ENCODE data around the gene MRRF.

The MRRF gene

DNA sequence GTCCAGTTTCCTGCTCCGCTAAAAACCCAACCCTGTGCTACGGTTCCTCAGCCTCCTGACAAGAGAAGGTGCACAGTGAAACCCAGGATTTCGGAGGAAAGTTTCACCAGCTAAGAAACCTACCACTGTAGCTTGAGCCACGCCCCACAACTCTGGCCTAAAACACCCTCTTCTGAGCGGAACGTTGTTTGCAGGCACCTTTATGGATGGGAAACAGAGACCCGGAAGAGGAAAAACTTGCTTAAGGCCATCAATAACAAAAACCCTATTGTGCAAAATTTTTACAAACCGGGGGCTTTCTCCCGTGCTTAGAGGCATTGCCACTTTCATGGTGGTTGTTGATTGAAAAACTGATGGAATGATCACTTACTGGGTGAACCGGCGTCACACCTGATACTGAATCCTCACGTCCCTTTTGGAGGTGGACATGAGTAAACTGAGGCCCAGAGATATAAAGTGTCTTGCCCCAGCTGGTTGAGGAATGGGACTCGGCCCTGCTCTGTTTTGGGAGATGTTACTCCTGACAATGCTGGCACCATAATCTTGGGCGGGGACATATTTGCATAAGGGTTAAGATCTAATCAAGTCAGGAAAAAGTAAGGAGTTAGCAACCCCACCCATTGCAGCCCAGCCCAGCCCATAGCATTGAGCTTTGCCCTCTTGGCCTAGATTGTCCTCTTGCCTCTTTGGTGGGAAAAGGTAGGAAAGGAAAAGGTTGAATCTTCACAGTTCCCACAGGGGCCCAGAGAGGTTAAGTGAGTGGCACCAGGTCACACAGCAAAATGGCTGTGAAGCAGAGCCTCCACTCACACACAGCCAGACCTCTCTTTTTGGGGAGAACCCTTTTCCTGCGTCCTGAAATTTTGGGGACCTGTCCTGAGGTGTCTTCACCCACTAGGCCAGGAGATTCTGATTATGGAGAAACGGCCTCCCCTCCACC lies 82.9 kb downstream of the MRRF start:
- peak overlapping the region; percentile 47 for H3K4me3 ChIP-seq (ENCODE audit: low read depth, low read length)
- TF ChIP-seq CTCF (IDR thresholded peaks at IDR 0.05; ENCODE audit: low read depth, low read length), result no peak

GRCh38 chr9:122348288-122348777 lies 83.7 kb downstream of the MRRF start:
- no peak for TF ChIP-seq CTCF (IDR thresholded peaks at IDR 0.05; ENCODE audit: low read depth, low read length)
- no peak overlapping the region for H3K4me3 ChIP-seq (ENCODE audit: low read depth, low read length)

GRCh38 chr9:122348791-122349190 lies 84.1 kb downstream of the MRRF start:
- no peak overlapping the region for H3K4me3 ChIP-seq (ENCODE audit: low read depth, low read length)
- no peak for TF ChIP-seq CTCF (IDR thresholded peaks at IDR 0.05; ENCODE audit: low read depth, low read length)

DNA sequence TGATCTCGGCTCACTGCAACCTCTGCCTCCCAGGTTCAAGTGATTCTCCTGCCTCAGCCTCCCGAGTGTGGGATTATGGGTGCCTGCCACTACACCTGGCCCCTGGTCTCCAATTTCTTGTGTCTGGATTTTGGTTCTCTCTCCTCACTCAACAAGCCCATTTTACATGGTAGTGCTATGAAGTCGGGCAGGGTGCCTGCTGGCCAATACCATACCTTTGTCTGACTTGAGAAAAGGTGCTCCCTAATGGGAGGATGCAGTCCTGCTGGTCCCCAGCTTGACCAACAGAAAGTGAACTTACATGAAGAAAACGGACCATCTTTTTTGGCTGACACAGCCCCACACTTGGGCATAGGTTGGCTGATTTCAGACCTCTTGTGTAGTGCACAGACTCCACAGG lies 84.5 kb downstream of the MRRF start:
- no peak for TF ChIP-seq CTCF (IDR thresholded peaks at IDR 0.05; ENCODE audit: low read depth, low read length)
- H3K4me3 ChIP-seq (ENCODE audit: low read depth, low read length), result no peak overlapping the region

- peak; percentile 93 for TF ChIP-seq CTCF (IDR thresholded peaks at IDR 0.05; ENCODE audit: low read depth, low read length)
- no peak overlapping the region for H3K4me3 ChIP-seq (ENCODE audit: low read depth, low read length)
Measured at GRCh38 chr9:122350577-122351355, 86.1 kb downstream of the MRRF start.

GRCh38 chr9:122354536-122355199 lies 90.0 kb downstream of the MRRF start:
- H3K4me3 ChIP-seq (ENCODE audit: low read depth, low read length), result no peak overlapping the region
- TF ChIP-seq CTCF (IDR thresholded peaks at IDR 0.05; ENCODE audit: low read depth, low read length), result no peak
